Stimulated activated CD4-positive, alpha-beta T cell treated with anti-CD3 and anti-CD28 coated beads, Interleukin-2, amount 100 ng/mL, for 4 hours (primary cell): Measurements from ENCODE around the gene PRSS21.

Experiments used
- DNase-seq: peaks from one replicate; pipeline ENCODE4 v3.0.0-alpha.2; 2020; ENCODE audit warnings: low read depth

Gene PRSS21

DNA sequence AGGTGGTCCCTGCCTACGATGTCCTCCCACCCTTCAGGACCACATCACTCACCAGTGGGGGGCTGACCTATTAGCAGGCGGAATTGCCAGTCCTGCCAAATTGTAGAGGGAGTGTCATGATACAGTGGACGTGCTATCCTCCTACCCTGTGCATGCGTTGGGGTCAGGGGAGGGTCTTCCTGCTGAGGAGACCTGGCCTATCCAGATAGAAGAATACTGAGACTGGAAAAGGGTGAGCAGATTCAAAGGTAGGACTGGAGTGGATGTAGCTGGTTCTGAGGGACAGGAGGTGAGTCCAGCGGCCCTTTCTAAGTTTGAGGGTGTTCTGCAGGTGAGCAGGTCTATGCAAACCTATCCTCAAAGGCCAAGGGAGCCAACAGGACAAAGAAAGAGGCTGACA, 10.8 kb upstream of the PRSS21 start:
- DNase-seq, result no peak

DNA sequence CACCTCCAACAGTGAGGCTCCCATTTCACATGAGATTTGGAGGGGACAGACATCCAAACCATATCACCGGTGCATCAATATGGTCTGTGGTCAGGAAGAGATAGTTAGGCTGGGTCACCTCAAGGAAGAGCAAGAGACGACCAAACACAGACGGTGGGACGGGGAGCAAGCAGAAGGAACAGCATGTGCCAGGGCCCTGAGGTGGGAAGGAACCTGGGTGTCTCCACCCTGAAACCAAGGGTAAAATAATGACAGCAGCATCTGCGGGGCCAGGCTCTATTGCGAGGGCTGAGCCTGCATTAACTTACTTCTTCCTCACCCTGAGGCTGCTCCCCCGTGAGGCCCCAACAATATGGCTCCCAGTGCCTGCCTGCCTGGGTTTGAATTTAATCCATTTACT, 8.9 kb upstream of the PRSS21 start:
- no peak for DNase-seq

DNA sequence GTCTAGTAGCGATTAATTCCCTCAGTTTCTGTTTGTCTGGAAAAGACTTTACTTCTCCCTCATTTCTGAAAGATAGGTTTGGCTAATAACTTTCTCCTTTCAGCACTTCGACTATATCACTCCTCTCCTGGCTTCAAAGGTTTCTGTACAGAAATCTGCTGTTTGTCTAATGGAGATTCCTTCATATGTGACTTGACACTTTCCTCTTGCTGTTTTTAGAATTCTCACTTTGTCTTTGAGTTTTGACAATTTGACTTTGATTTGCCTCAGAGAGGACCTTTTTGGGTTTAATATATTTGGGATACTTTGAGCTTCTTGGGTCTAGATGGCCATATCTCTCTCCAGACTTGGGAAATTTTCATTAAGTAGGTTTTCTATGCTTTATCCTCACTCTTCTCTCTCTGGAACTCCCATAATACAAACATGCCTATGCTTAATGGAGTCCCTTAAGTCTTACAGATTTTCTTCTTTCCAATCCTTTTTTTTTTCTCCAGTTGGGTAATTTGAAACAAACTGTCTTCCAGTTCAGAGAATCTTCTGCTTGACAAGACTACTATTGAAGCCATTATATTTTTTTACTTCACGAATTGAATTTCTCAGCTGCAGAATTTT, 7.8 kb upstream of the PRSS21 start:
- DNase-seq, result no peak

DNA sequence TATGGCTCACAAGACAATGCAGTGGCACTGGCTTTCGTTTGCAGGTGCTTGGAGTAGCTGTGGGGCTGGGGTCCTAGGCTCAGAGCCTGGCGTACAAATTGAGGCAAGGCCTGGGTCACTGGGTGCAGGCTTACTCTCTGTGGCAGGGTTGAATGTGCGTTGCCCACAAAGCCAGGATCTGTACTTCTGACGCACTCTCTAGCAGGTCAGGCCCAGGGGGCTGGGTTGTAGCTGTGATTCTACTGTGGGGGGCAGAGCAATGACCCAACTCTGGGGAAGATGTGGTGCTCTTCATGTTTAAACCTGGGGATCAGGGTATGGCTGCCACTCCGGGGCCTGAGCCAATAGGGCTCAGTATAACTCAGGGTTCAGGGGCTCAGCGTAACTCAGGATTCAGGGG, 6.4 kb upstream of the PRSS21 start:
- no peak for DNase-seq

DNA sequence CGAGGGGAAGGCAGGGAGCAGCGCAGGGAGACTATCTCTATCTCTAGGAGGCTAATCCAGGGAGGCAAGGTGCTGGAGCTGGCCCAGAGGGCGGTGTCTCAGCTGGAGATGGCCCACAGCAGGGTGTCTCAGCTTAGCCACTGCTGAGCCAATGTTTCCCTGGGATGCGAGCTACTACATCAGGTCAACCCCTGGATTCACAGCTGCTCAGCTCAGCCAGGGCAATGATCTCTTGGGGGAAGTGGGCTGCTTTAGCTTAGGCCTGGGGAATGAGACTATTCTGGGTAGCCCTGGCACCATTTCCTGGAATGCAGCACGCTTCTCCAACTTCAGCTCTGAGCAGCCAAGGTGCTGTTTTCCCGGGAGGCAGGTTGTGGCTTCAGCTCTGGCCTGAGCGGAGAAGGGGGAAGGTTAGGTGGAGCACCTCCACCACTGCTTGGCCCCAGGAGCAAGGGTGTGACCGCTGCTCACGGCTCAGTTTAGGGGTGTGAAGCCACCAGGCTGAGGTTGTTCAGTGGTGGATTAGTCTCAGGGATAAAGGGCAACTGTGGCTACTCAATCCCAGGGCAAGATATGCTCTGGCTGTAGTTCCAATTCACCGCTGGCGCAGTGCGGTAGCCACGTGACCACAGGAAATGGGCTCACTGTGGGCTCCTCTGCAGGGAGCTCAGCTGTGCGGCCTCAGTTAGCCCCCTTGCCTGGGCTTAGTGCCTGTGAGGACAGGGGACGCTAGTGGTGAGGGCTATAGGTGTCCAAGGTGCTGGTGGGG, 5.2 kb upstream of the PRSS21 start:
- DNase-seq, result no peak

DNA sequence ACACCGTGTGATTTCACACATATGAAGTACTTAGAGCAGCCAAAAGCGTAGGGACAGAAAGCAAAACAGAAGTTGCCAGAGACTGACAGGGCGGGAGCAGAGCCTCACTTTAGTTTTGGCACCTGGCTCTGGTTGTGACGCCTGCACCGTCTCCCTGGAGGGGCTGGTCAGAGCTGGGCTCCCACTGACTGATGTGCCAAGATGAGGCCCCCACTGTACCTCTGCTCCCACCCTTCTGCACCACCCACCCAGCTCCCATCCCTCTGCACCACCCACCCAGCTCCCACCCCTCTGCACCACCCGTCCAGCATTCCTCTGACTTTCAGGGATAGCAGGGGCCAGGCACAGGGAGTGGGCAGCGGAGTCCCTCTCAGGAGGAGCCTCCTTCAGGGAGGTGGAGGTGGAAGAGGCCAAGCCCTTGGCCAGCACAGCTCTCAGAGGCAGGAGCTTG, 3.2 kb upstream of the PRSS21 start:
- DNase-seq, result no peak

DNA sequence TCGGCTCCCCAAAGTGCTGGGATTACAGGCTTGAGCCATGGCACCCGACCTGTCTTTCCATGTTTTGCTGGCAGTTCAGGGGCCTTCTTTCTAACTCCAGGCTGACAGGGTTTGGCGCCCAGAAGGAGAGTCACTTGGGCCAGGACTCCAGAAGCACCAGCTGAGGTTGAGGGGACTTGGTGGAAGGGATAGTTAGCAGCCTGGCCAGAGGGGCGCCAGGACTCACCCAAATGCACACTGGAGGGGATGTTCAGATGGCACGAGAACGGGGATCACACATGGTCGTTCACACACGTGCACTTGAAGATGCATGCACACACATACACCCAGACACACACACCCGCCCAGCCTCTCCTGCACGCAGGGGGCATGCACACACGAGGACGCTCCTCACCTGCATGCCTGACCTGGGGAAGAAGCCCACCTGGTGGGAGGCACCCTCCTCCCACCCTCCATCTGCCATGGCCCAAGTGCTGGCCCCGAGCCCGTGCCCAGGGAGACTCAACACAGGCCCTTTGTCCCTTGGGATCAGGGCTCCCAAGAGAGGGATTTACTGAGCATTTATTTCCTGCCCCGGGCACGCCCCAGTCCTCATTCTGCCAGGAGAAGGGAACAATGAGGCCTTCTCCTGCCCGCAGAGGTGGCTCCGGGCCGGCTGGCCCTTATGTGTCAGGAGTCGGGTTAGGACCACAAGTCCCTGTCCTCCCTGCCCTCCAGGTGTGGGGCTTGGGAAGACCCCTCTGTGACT, 2.3 kb upstream of the PRSS21 start:
- no peak for DNase-seq

DNA sequence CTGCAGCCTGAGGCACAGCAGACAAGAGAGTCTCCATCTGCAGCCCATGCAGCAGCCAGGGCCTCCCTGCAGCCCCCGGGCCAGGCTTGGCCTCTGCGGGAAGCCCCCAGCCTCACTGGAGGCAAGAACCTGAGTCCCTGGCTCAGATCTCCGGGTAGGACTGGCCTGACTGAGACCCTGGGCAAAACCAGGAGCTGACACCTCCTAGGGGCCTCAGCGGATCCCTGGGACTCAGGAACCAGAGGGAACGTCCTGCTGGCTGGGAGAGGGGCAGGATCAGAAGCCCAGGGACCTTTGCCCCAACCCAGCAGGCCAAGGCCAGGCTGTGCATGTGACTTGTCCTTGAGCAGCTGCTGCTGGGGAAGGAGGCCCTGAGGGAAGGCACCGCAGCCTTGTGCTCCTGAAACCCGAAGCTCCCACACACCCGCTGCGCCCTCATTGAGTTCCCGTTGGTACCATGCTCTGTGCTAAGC, 1.7 kb upstream of the PRSS21 start:
- DNase-seq, result no peak

DNA sequence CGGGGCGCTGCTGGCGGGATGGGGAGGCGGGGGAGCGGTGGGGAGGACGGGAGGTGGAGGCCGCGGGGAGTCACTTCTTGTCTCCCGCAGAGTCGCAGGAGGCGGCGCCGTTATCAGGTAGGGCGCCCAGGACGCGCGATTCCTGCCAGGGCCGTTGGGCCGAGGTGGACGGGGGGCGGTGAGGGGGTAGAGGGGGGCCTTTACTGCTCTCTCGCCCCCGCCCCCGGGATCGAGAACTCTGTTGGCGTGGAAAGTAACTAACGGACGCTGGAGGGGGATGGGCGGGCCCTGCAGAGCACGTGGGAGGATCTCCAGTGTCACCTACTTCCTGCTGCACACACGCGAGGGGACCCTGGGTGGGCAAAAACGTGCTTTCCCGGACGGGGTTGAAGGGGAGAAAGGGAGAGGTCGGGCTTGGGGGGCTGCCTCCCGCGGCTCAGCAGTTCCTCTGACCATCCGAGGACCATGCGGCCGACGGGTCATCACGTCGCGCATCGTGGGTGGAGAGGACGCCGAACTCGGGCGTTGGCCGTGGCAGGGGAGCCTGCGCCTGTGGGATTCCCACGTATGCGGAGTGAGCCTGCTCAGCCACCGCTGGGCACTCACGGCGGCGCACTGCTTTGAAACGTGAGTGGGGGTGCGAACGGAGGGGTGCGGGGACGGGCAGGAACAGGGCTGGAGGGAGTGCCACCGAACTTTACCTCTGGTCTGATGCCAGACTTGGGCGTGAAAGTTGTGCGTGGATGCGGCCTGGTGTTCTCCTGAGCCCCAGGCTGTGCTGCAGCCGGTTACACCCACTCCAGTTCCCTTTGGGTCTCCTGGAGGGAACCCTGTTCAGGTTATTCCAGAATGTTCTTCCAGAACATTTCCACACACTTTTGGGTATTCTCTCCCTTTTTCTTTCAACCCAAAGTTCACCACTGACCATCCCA, 569 bp downstream of the PRSS21 start:
- no peak for DNase-seq

DNA sequence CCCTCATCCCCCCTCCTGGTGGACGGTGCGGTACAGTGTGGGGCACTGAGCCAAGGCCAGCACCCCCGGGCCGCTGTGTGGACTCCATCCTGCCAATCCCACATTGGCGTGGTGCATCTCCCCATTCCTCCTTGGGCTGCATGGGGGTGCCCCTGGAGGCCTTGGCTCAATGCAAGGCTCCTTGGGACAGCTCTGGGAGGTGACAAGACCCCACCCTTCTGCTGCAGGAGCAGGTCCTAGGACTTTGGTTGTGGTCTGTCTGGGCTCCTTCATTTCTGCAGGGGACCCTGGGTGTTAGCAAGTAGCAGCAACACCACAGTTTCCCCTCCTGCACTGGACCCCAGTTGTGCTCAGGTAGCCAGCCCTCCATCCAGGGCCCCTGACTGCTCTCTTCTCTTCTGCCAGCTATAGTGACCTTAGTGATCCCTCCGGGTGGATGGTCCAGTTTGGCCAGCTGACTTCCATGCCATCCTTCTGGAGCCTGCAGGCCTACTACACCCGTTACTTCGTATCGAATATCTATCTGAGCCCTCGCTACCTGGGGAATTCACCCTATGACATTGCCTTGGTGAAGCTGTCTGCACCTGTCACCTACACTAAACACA, 1.3 kb downstream of the PRSS21 start:
- DNase-seq, result no peak

DNA sequence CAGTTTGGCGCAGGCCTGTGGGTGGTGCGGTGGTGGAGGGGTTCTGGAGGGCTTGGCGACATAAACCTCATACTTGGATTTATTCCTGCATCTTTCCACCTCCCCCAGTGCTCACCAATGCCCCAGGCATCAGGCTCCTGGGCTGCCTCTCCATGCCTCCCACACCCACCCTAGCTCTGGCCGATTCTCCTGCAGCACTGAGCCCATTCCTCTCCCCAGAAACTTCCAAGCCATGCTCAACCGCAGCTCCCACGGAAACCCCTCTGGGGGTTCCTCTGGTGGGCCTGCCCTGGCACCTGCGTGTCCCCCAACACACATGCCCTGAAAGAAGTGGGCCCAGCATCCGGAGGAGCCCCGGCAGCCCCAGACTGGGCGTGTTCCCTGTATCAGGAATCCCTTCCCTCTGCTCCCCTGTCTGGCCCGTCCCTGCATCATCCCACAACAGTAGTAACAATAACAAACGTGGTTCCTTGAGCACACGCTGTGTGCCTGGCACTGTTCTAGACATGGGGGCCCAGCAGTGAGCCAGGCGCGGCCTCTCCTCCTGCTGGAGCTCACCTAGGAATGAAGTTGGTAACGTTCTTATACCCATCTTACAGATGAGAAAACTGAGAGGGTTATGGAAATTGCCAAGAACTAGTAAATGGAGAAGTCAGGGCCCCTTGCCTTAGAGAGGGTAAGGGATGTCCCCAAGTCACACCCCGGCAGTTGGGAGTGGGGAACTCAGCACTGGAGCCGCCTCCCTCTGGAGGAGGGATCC, 2.3 kb downstream of the PRSS21 start:
- no peak for DNase-seq

DNA sequence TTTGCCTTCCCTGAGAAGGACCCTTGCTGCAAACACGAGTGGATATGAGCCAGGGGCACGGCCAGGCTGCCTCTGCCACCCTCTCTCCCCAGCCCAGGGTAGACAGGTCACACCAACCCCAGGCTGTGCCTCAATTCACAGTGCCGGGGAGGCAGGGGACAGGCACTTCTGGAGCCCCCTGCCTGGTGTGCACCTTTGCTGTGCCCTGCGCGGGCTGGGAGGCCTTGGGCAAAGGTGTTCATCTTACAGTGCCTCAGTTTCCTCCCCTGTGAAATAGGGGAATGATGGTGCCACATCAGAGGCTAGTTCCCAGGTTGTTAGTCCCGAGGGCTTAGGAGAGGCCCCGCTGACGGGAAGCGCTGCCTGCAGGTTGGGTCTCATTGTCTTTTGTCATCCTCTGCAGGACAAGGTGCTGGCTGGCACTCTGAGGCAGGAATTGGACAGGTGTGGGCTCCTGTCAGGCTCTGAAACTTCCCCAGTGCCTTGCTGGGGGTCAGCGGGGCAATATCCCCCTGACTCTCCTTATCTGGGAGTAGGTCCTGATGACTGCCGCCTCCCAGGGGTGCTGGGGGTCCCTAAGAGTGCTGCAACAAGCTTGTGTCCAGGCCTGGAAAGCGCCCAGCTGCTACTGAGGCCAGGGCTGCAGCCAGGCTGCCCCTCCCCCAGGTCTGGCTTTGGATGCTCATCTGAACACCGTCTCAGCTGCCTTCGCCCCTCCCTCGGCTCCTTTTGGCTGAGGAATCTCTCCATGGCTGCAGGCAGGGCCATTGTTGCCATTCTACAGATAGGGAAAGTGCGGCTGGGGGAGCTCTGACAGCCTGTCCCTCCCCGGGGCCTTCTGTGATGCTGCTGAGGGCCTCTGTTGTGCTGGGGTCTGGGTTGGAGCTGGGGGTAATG, 3.1 kb downstream of the PRSS21 start:
- no peak for DNase-seq

DNA sequence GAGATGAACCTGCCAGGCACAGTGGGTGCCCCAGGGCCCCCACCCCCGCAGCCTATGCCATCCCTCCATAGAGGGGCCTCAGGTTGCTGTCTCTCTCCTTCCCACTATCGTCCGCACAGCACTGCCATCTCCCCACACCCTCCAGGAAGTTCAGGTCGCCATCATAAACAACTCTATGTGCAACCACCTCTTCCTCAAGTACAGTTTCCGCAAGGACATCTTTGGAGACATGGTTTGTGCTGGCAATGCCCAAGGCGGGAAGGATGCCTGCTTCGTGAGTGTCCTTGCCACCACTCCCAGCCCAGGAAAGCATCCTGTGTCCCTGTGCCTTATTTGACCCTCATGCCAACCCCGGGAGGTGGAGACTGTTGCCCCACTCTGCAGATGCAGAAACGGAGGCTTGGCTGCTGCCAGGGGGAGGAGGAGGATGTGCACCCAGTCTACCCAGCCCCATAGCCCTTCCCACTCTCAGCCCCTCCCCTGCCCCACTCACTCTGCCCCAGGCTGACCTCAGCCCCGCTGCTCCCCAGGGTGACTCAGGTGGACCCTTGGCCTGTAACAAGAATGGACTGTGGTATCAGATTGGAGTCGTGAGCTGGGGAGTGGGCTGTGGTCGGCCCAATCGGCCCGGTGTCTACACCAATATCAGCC, 3.9 kb downstream of the PRSS21 start:
- DNase-seq, result no peak

DNA sequence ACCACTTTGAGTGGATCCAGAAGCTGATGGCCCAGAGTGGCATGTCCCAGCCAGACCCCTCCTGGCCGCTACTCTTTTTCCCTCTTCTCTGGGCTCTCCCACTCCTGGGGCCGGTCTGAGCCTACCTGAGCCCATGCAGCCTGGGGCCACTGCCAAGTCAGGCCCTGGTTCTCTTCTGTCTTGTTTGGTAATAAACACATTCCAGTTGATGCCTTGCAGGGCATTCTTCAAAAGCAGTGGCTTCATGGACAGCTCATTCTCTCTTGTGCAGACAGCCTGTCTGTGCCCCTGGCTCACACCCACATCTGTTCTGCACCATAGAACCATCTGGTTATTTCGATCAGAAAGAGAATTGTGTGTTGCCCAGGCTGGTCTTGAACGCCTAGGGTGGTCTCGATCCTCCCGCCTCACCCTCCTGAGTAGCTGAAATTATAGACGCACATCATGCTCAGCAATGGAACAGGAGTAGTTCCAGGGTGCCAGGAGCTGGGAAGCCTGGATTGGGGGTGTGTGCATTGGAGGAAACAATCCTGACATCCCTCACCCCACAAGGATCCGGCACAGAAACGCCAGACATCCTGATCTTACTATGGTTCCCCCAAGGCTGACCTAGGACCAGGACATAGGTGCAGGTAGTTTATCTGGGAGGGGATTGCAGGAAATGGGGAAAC, 4.6 kb downstream of the PRSS21 start:
- no peak for DNase-seq

DNA sequence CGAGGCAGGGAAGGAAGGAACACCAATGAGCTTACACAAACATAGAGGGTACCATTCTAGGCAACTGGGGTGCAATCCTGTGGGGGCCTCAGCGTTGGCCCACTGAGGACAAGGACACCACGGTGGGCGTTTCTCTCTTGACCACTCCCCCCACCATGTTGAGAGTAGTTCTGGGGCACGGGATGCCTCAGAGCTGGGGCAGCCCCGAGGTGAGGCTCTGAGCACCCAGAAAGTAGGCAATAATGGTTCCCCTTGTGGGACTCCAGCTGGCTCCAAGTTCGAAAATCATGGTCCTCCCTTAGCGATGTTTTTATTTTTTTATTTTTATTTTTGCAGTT, 5.1 kb downstream of the PRSS21 start:
- DNase-seq, result no peak

DNA sequence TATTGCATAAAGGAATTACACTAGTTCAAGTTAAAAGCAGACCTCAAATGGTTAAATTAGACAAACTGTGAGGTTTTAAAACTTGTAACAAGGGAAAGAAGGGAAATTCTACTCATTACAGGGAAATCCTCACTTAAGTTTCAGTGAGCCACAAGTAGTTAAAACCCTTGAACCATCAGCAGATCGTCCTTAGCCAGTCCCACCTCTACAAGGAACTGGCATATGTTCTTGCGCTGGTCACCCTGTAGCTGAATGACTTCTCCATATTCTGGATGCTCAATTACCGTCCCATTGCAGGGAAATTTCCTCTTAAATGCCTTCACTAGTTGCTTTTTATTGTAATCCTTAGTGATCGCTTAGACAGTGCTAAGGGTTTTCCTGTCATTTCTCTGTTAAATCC, 5.5 kb downstream of the PRSS21 start:
- no peak for DNase-seq

DNA sequence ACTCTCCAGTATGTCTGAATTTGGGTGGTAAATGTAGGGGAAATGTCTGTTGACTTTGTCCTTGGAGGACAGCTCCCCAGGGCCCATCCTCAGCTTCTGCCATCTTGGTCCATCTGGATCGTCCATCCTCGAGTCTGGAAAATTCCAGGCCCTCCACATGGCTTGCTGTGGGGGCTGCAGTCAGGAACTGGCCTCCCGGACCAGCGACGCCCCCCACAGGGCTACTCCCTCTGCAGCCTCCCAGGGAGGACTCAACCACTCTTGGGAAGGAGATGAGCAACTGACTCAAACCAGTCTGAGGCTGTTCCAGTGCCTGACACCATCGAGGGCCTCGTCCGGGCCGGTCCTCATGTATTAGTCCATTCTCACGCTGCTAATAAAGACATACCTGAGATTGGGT, 7.6 kb downstream of the PRSS21 start:
- no peak for DNase-seq

DNA sequence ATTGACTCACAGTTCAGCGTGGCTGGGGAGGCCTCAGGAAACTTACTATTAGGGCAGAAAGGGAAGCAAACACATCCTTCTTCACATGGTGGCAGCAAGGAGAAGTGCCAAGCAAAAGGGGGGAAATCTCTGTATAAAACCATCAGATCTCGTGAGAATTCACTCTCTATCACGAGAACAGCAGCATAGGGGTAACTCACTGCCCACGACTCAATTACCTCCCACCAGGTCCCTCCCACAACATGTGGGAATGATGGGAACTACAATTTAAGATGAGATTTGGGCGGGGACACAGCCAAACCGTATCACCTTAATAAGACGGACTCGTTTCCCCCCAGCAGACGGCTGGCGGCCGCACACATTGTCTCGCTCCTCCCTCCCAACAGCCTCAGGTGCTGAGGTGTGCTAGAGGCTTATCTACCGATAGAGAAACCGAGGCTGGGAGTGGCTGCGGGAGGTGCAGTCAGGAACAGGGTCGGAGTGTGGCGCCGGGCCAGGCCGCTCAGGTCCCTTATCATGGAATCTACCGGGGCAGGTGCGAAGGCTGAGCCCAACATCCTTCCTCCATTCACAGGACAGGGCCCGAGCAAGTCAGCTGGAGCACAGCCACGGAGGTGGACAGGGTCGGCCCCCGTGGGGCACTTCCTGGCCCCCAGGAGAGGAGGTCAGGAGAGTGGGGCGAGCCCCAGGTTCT, 8.2 kb downstream of the PRSS21 start:
- DNase-seq, result no peak
